ENCODE measurements around the gene AMOTL1.

- TF ChIP-seq CTCF (IDR thresholded peaks at IDR 0.05 in 4 of 5, conservative IDR thresholded peaks at IDR 0.05 in 1 of 5) = no peak
- TF ChIP-seq POLR2A (IDR thresholded peaks at IDR 0.05) = no peak
Observed at GRCh38 chr11:94924612-94925011, 156.5 kb downstream of the AMOTL1 start.
